CD4-positive, alpha-beta T cell treated with Interleukin-6 for 4 hours (primary cell): Measurements from ENCODE around the gene MYOCOS.

Experiments
- DNase-seq: peaks from one replicate; pipeline ENCODE4 v3.0.0-alpha.2; 2020; ENCODE audit warnings: mixed read lengths

MYOCOS gene

GRCh38 chr1:171663854-171664575, 42.0 kb downstream of the MYOCOS start:
- no peak for DNase-seq

- DNase-seq = no peak
These were observed 42.9 kb downstream of the MYOCOS start for GRCh38 chr1:171664976-171665375.

GRCh38 chr1:171666114-171666769, 44.2 kb downstream of the MYOCOS start:
- no peak for DNase-seq

- DNase-seq = no peak
These were observed 46.3 kb downstream of the MYOCOS start for GRCh38 chr1:171668372-171668771.

GRCh38 chr1:171670739-171671138, 48.7 kb downstream of the MYOCOS start:
- DNase-seq = no peak

- DNase-seq = no peak
These were observed 52.7 kb downstream of the MYOCOS start for GRCh38 chr1:171674431-171675405.
